ENCODE results near the gene CCDC50.

DNA sequence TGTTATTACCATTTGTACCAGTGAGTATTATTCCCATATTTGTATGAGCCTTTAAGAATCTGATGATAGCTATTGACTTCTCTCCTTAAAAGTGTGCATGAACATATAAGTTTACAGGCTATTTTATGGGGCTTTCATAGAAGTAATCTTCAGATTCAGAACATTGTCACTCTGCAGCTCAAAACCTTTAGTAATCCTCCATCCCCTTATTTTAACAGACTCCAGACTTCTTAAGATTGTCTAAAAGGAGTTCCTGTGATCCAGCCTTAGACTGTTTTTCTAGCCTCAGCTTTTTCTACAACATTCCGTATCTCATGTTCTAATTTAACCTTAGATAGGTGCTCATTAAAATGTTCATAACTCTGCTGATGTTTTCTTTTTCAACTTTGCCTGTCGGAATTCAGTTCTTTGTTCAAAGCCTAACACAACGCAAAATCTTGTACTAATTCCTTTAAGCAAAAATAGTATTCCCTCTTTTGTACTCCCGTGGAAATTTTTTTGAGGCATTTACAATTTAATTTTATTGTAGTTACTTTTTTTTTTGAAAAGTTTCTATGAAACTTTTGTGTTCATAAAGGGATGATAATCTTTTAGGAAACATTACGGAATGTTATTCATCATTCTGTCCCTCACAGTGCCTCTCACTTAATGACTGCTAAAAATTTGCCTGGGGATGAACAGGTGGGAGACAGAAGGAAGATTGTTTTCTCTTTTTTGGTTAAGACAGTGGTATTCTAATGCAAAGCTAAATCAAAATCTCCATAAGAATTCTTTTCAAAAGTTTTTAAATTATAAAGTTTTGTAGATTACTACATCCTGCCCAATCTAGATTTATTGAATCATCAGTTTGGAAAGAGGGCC, 39.8 kb downstream of the CCDC50 start:
- TF ChIP-seq CTCF (IDR thresholded peaks at IDR 0.05; ENCODE audit: low read depth, low read length, poor library complexity, severe bottlenecking) (no peak), EZH2phosphoT487 (IDR thresholded peaks at IDR 0.05; ENCODE audit: borderline replicate concordance, low read length) (no peak)
